DOHH2 (cell line): ENCODE measurements around the gene GBGT1.

Experiments used
- H3F3A ChIP-seq: fragments of 200-600 bp; sonication (generic), shearing (Covaris generic); 2 replicates; pipeline ENCODE4 v1.6.0; 2016; ENCODE audit warnings: antibody characterized with exemption, mild to moderate bottlenecking; ENCODE audit not compliant: control insufficient read depth, insufficient read depth
- H3K27ac ChIP-seq: fragments of 200-600 bp; sonication (generic); 2 replicates; pipeline ENCODE4 v1.5.1; 2014; ENCODE audit warnings: low read depth, mild to moderate bottlenecking, low read length, moderate library complexity
- H3K27me3 ChIP-seq: fragments of 200-600 bp; sonication (generic); 2 replicates; pipeline ENCODE4 v1.6.1; 2014; ENCODE audit warnings: mild to moderate bottlenecking, low read length, mixed read lengths; ENCODE audit not compliant: control insufficient read depth
- H3K36me3 ChIP-seq: fragments of 200-600 bp; sonication (generic); 2 replicates; pipeline ENCODE4 v1.6.1; 2014; ENCODE audit warnings: mild to moderate bottlenecking, low read length, moderate library complexity, mixed read lengths; ENCODE audit not compliant: control insufficient read depth
- H3K4me1 ChIP-seq: fragments of 200-600 bp; sonication (generic); 2 replicates; pipeline ENCODE4 v1.6.1; 2014; ENCODE audit warnings: mild to moderate bottlenecking, low read length, mixed read lengths; ENCODE audit not compliant: control insufficient read depth
- H3K4me2 ChIP-seq: fragments of 200-600 bp; sonication (generic); 2 replicates; pipeline ENCODE4 v1.6.0; 2014; ENCODE audit warnings: mild to moderate bottlenecking, low read length, moderate library complexity
- H3K4me3 ChIP-seq: fragments of 200-600 bp; sonication (generic); 2 replicates; pipeline ENCODE4 v1.5.1; 2014; ENCODE audit warnings: mild to moderate bottlenecking, low read length, mixed read lengths
- H3K79me2 ChIP-seq: fragments of 200-600 bp; sonication (generic); 2 replicates; pipeline ENCODE4 v1.6.1; 2014; ENCODE audit warnings: mild to moderate bottlenecking, low read length, mixed read lengths; ENCODE audit not compliant: control insufficient read depth
- H3K9me2 ChIP-seq: fragments of 200-600 bp; sonication (generic); replicated peaks from 2 replicates; pipeline ENCODE4 v1.6.1; 2014; ENCODE audit warnings: mild to moderate bottlenecking, low read length, mixed read lengths; ENCODE audit not compliant: control insufficient read depth
- H3K9me3 ChIP-seq: fragments of 200-600 bp; sonication (generic); 2 replicates; pipeline ENCODE4 v1.6.1; 2014; ENCODE audit warnings: antibody characterized with exemption, low read length, mixed read lengths; ENCODE audit not compliant: control insufficient read depth, insufficient read depth
- H4K20me1 ChIP-seq: fragments of 200-600 bp; sonication (generic); 2 replicates; pipeline ENCODE4 v1.6.0; 2014; ENCODE audit warnings: low read depth, mild to moderate bottlenecking, antibody characterized with exemption, low read length, moderate library complexity; ENCODE audit not compliant: control insufficient read depth, insufficient read depth
- EZH2phosphoT487 ChIP-seq: fragments of 200-600 bp; sonication (generic); IDR thresholded peaks from 2 replicates; pipeline ENCODE4 v1.6.1; 2017; ENCODE audit warnings: borderline replicate concordance, mild to moderate bottlenecking, antibody characterized with exemption, low read length, moderate library complexity, mixed read lengths
- TF ChIP-seq, protein P1 (sequence below): fragments of 200-600 bp; sonication (generic); IDR thresholded peaks from one replicate; pipeline ENCODE4 v1.5.1; 2014; ENCODE audit warnings: antibody characterized with exemption, mild to moderate bottlenecking, low read depth, low read length; ENCODE audit not compliant: poor library complexity, severe bottlenecking

Gene GBGT1

DNA sequence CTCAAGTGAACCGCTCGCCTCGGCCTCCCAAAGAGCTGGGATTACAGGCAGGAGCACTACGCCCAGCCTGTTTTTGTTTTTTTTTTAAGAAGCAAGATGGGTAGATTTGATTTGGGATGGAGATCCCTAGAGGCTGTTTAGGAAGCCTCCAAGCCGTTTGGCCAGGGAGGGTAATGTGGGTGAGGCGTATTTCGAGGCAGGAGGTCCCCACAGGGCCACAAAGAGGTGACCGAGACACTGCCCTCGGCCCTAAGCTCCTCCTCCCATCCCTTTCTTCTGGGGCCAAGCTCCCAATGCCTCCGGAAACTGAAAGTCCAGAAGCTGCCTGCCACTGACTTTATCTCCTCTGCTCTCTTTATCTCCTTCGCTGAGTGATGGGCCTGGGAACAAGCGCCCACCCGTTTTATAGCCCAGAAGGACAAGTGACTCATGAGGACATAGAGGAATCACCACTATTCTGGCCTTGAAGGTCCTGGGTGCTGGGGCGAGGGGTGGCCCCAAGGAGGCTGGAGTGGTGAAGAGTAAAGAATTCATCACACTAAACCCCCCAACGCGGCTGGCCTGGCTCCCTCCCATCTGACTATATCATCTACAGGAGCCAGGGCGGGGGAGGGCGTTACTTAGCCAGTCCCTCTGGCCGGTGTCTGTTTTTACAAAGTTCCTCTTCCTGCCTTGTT lies 40.6 kb downstream of the GBGT1 start:
- peaks cover 7% of the 10 kb centered on the region; the same call in 1 of the 2 replicates for H3F3A ChIP-seq
- H3K79me2 ChIP-seq: peaks cover 36% of the 10 kb centered on the region
- no peak overlapping the region for H3K27ac ChIP-seq
- peaks cover 34% of the 10 kb centered on the region for H4K20me1 ChIP-seq
- H3K4me1 ChIP-seq: peaks cover 27% of the 10 kb centered on the region
- H3K4me2 ChIP-seq: no peak overlapping the region
- no peak for TF ChIP-seq EZH2phosphoT487
- TF ChIP-seq, protein P1, sequence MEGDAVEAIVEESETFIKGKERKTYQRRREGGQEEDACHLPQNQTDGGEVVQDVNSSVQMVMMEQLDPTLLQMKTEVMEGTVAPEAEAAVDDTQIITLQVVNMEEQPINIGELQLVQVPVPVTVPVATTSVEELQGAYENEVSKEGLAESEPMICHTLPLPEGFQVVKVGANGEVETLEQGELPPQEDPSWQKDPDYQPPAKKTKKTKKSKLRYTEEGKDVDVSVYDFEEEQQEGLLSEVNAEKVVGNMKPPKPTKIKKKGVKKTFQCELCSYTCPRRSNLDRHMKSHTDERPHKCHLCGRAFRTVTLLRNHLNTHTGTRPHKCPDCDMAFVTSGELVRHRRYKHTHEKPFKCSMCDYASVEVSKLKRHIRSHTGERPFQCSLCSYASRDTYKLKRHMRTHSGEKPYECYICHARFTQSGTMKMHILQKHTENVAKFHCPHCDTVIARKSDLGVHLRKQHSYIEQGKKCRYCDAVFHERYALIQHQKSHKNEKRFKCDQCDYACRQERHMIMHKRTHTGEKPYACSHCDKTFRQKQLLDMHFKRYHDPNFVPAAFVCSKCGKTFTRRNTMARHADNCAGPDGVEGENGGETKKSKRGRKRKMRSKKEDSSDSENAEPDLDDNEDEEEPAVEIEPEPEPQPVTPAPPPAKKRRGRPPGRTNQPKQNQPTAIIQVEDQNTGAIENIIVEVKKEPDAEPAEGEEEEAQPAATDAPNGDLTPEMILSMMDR: no peak
- H3K9me2 ChIP-seq: no peaks in the 10 kb centered on the region
- no peak overlapping the region for H3K4me3 ChIP-seq
- H3K27me3 ChIP-seq: no peaks in the 10 kb centered on the region
- H3K36me3 ChIP-seq: peaks cover 2% of the 10 kb centered on the region; the same call in 1 of the 2 replicates
- H3K9me3 ChIP-seq: no peaks in the 10 kb centered on the region

DNA sequence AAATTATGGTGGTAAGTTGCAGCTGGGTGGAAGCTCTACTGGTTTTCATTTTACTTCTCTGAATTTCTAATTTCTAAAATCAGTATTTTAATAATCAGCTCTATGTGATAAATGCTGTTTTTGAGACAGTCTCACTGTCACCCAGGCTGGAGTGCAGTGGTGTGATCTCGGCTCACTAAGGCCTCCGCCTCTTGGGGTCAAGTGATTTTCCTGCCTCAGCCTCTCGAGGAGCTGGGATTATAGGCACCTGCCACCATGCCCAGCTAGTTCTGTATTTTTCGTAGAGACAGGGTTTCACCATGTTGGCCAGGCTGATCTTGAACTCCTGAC lies 41.1 kb downstream of the GBGT1 start:
- Histone ChIP-seq H3K9me2 (no peaks in the 10 kb centered on the region), H4K20me1 (peaks cover 34% of the 10 kb centered on the region), H3K79me2 (peaks cover 34% of the 10 kb centered on the region), H3K4me1 (peaks cover 27% of the 10 kb centered on the region), H3K4me3 (no peak overlapping the region), H3F3A (peaks cover 7% of the 10 kb centered on the region; the same call in 1 of the 2 replicates), H3K4me2 (no peak overlapping the region; the same call in 1 of the 2 replicates), H3K27me3 (no peaks in the 10 kb centered on the region), H3K36me3 (no peaks in the 10 kb centered on the region), H3K9me3 (no peaks in the 10 kb centered on the region), H3K27ac (no peak overlapping the region)
- TF ChIP-seq, protein P1: no peak
- no peak for TF ChIP-seq EZH2phosphoT487

DNA sequence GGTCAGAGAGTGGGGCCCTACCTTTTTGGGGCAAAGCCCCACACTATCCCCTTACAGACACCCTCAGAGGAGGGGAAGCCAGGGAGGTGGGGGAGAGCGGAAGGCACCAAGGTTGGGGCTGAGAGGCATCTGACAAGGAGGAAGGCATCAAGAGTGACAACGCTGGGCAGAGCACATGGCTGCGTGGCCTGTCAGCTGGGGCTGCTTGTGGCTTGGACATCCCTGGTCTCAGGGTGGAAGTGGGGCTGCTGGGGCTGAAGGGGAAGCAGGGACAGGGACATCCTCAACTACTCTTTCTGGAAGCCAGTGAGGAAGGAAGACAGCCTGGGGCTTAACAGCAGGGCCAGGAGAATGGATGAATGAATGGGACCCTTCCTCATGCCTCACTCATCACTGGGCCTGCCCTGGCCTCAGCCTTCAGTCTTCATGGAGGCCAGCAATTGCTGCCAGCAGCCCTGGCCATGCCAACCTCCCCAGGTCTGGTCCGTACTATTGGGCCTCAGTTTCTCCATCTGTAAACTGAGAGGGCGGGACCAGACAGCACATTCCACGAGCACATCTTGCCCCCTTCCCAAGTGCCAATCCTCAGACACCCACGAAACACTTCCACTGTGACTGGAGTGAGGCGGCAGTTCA lies 41.7 kb downstream of the GBGT1 start:
- Histone ChIP-seq H3F3A (peaks cover 7% of the 10 kb centered on the region; the same call in 1 of the 2 replicates), H4K20me1 (peaks cover 33% of the 10 kb centered on the region), H3K79me2 (peaks cover 38% of the 10 kb centered on the region), H3K36me3 (no peaks in the 10 kb centered on the region), H3K4me3 (peak overlapping the region; percentile 66), H3K27me3 (no peaks in the 10 kb centered on the region), H3K4me2 (peak overlapping the region; percentile 82), H3K9me3 (no peaks in the 10 kb centered on the region), H3K27ac (peak overlapping the region; percentile 38), H3K9me2 (no peaks in the 10 kb centered on the region), H3K4me1 (peaks cover 27% of the 10 kb centered on the region)
- TF ChIP-seq, protein P1: no peak
- TF ChIP-seq EZH2phosphoT487: no peak
